Adipocyte (in vitro differentiated cells): Measurements from ENCODE around the gene TOP3A.

Source experiments
- DNase-seq: peaks from one replicate; pipeline ENCODE4 v3.0.0-alpha.2; 2015; ENCODE audit warnings: low read depth
- H3K27me3 ChIP-seq: replicated peaks from 2 replicates; pipeline ENCODE4 v1.7.0; 2013; ENCODE audit warnings: mild to moderate bottlenecking, low read length, moderate library complexity; ENCODE audit not compliant: control insufficient read depth, insufficient read depth
- H3K36me3 ChIP-seq: 2 replicates; pipeline ENCODE4 v1.7.0; 2013; ENCODE audit warnings: low read length, mild to moderate bottlenecking, moderate library complexity; ENCODE audit not compliant: control insufficient read depth, insufficient read depth, severe bottlenecking
- H3K4me1 ChIP-seq: 2 replicates; pipeline ENCODE4 v1.7.0; 2013; ENCODE audit warnings: mild to moderate bottlenecking, low read length, moderate library complexity; ENCODE audit not compliant: control insufficient read depth, insufficient read depth
- H3K4me3 ChIP-seq: 2 replicates; pipeline ENCODE4 v1.7.0; 2013; ENCODE audit warnings: mild to moderate bottlenecking, low read length, moderate library complexity
- H3K9ac ChIP-seq: 2 replicates; pipeline ENCODE4 v1.7.0; 2013; ENCODE audit warnings: mild to moderate bottlenecking, low read length, moderate library complexity
- H3K9me3 ChIP-seq: 2 replicates; pipeline ENCODE4 v1.7.0; 2013; ENCODE audit warnings: mild to moderate bottlenecking, low read length, moderate library complexity; ENCODE audit not compliant: control insufficient read depth

The TOP3A gene

DNA sequence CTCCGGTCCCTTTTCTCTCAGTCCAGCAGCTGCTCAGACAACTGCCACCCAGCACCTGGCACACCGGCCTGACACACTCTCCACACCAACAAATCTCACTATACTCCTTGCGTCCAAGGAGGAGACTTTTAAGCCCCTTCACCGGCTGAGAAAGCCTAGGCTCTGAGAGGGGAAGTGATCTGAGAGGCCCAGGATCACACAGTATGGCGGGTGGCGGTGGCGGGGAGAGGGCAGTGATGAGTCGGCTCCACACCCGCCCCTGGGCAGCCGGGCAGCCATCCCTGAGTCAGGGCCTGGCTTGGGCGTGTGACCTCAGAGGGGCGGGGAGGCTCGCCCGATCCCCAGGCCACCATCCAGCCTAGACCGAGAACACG, 56.8 kb downstream of the TOP3A start:
- peak overlapping the region; percentile 96 for H3K9ac ChIP-seq
- no peaks in the 10 kb centered on the region for H3K9me3 ChIP-seq
- peak overlapping the region; percentile 91 for H3K4me3 ChIP-seq
- peaks cover 33% of the 10 kb centered on the region for H3K4me1 ChIP-seq
- no peaks in the 10 kb centered on the region for H3K27me3 ChIP-seq
- DNase-seq: peak; percentile 80
- H3K36me3 ChIP-seq: peaks cover 37% of the 10 kb centered on the region

DNA sequence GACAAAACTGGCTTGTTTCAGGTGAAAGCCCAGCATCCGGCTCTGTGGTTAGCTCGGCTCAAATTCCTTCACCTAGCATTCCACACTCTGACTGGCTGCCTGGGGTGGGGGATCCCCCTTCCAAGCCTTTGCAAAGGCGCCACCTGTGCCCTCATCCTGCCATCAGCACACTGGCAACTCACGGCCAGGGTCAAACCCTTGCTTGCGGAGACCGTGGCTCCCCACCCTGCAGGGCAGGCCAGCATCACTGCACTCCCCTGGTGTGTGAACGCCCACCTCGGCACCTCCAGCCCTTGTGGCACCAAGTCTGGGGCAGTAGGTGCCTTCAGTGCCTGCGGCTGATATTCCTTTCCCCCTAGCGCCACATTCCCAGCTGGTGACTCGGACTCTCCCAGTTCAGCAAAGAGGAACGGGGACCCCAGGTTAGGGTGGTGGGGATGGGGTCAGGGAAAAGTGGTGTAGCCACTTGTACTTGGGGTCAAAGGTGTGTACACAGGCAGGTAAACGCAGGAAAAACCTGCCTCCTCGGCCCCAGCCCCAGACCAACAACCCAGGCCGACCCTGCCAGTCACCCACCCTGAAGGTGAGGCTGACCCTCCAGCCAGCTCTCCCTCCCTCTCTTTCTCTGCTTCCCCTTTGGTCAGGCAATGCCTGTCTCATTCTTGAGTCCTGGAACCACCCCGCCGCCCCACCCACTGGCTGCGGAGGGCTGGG, 57.4 kb downstream of the TOP3A start:
- Histone ChIP-seq H3K4me3 (peak overlapping the region; percentile 91), H3K4me1 (peaks cover 33% of the 10 kb centered on the region), H3K27me3 (no peaks in the 10 kb centered on the region), H3K36me3 (peaks cover 42% of the 10 kb centered on the region), H3K9ac (peak overlapping the region; percentile 96), H3K9me3 (no peaks in the 10 kb centered on the region)
- DNase-seq: peak; percentile 74

DNA sequence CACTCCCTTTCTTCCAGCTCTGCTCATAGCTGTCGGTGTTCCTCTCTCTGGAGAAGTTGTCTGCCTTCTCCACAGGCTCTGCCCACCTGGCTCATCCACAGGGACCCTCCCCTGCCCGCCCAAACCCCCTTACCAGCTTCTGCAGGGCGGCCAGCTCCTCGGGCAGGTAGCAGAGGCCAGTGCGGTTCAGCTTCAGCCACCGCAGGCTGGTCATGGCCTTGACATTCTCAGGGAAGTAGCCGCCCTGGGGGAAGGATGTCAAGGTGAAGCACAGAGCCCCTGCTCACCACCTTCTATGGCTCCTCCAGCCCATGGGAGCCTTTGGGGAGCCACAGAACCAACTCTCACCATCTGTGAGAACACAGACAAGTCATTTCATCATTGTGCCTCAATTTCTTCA, 58.0 kb downstream of the TOP3A start:
- peaks cover 49% of the 10 kb centered on the region for H3K36me3 ChIP-seq
- H3K9ac ChIP-seq: peak overlapping the region; percentile 96
- DNase-seq: no peak
- peaks cover 29% of the 10 kb centered on the region for H3K4me1 ChIP-seq
- H3K9me3 ChIP-seq: no peaks in the 10 kb centered on the region
- H3K4me3 ChIP-seq: peak overlapping the region; percentile 91
- no peaks in the 10 kb centered on the region for H3K27me3 ChIP-seq

- Histone ChIP-seq H3K36me3 (peaks cover 53% of the 10 kb centered on the region), H3K9me3 (no peaks in the 10 kb centered on the region), H3K27me3 (no peaks in the 10 kb centered on the region), H3K4me1 (peaks cover 25% of the 10 kb centered on the region), H3K4me3 (no peak overlapping the region), H3K9ac (peak overlapping the region; percentile 96)
- no peak for DNase-seq
Measured at GRCh38 chr17:18256351-18256750, 58.4 kb downstream of the TOP3A start.

DNA sequence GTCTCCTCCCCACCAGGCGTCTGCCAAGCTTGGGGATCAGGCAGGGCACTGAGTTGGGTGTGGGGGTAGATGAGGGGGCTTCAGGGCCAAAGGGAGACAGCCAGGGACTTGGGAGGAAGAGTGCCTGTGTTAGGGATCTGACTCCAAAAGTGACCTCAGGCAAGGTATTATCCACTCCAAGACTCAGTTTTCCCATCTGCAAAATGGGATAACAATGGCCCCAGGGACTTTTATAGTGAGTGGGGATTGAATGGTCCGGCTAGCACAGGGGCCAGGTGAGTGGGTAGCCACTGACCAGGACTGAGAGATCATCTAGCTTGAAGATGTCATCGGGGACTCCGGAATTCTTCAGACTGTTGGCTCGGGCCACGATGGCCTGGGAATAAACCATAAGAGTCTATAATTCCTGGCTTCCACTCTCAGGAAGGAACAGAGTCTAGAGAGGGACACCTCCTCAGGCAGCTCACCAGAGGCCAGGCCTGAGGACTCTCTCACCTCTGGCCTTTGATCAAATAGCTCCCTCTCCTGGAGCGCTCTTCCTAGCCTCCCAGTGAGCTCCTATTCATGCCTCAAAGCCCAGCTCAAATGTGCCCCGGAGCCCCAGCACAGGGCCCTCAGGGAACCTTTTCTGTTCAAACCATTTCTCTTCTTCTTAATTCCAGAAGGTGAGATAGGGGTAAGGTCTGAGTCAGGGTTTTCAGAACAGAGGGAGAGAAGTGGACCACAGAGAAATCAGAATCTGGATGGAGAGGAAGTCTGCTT, 59.7 kb downstream of the TOP3A start:
- Histone ChIP-seq H3K4me3 (no peak overlapping the region), H3K4me1 (peaks cover 19% of the 10 kb centered on the region), H3K27me3 (no peaks in the 10 kb centered on the region), H3K9ac (no peak overlapping the region), H3K9me3 (no peaks in the 10 kb centered on the region), H3K36me3 (peaks cover 66% of the 10 kb centered on the region)
- DNase-seq: no peak

- DNase-seq: no peak
- Histone ChIP-seq H3K27me3 (no peaks in the 10 kb centered on the region), H3K4me1 (peaks cover 13% of the 10 kb centered on the region), H3K9me3 (no peaks in the 10 kb centered on the region), H3K9ac (no peak overlapping the region), H3K4me3 (no peak overlapping the region), H3K36me3 (peaks cover 71% of the 10 kb centered on the region)
Measured at GRCh38 chr17:18253947-18254821, 60.6 kb downstream of the TOP3A start.

DNA sequence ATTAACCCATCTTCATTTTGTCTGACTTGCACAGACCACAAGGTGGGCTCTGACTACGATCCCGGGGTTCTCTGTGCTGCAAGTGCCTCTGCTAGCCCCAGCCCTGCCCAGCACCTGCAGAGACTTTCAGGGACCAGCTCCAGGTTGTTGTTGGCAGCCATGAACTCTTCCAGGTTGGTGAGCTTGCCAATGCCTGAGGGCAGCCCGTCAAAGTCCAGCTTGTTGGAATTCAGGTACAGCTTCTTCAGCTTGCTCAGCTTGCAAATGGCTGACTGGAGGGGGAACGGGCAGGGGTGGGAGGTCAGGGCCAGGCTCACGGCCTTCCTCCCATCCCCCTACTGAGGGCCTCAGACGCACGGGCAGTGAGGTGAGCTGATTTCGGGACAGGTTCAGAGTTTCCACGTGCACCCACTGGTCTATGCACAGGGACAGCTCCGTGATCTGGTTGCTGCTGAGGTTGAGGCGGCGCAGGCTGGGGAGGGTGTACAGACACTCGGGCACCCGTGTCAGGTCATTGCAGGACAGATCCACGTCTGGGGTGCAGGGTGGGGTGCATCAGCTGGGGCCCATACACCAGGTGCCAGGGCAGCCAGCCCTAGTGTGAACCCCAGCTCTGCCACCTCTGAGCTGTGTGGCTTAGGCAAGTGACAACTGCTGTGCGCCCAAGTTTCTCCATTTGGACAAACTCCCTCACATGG, 61.5 kb downstream of the TOP3A start:
- no peak overlapping the region for H3K4me3 ChIP-seq
- peaks cover 14% of the 10 kb centered on the region for H3K4me1 ChIP-seq
- DNase-seq: no peak
- H3K36me3 ChIP-seq: peaks cover 78% of the 10 kb centered on the region
- no peaks in the 10 kb centered on the region for H3K9me3 ChIP-seq
- H3K9ac ChIP-seq: no peak overlapping the region
- H3K27me3 ChIP-seq: no peaks in the 10 kb centered on the region

GRCh38 chr17:18252160-18252559, 62.6 kb downstream of the TOP3A start:
- H3K4me1 ChIP-seq: peaks cover 10% of the 10 kb centered on the region
- no peak overlapping the region for H3K4me3 ChIP-seq
- no peaks in the 10 kb centered on the region for H3K9me3 ChIP-seq
- no peak for DNase-seq
- peaks cover 87% of the 10 kb centered on the region for H3K36me3 ChIP-seq
- H3K9ac ChIP-seq: no peak overlapping the region
- H3K27me3 ChIP-seq: no peaks in the 10 kb centered on the region

GRCh38 chr17:18251204-18251603, 63.6 kb downstream of the TOP3A start:
- no peaks in the 10 kb centered on the region for H3K9me3 ChIP-seq
- H3K36me3 ChIP-seq: peaks cover 89% of the 10 kb centered on the region
- peaks cover 5% of the 10 kb centered on the region for H3K4me1 ChIP-seq
- H3K9ac ChIP-seq: no peak overlapping the region
- no peak for DNase-seq
- H3K4me3 ChIP-seq: no peak overlapping the region
- H3K27me3 ChIP-seq: no peaks in the 10 kb centered on the region

- H3K9ac ChIP-seq: no peak overlapping the region
- peaks cover 5% of the 10 kb centered on the region for H3K4me1 ChIP-seq
- H3K4me3 ChIP-seq: no peak overlapping the region
- DNase-seq: no peak
- H3K36me3 ChIP-seq: peaks cover 89% of the 10 kb centered on the region
- no peaks in the 10 kb centered on the region for H3K27me3 ChIP-seq
- no peaks in the 10 kb centered on the region for H3K9me3 ChIP-seq
Measured at GRCh38 chr17:18250708-18251107, 64.1 kb downstream of the TOP3A start.
